Left hindlimb (tissue), 1 donor: ENCODE results near the gene SYAP1.
"Not testable (repeated sequence)": the region's sequence is repeated elsewhere in the genome, so short reads cannot be mapped to it uniquely, and the experiment has no call there.

ENCODE experiments used
- DNase-seq: peaks from one replicate; pipeline ENCODE4 v3.0.0-alpha.2; 2018

SYAP1 gene, protein sequence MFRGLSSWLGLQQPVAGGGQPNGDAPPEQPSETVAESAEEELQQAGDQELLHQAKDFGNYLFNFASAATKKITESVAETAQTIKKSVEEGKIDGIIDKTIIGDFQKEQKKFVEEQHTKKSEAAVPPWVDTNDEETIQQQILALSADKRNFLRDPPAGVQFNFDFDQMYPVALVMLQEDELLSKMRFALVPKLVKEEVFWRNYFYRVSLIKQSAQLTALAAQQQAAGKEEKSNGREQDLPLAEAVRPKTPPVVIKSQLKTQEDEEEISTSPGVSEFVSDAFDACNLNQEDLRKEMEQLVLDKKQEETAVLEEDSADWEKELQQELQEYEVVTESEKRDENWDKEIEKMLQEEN

DNA sequence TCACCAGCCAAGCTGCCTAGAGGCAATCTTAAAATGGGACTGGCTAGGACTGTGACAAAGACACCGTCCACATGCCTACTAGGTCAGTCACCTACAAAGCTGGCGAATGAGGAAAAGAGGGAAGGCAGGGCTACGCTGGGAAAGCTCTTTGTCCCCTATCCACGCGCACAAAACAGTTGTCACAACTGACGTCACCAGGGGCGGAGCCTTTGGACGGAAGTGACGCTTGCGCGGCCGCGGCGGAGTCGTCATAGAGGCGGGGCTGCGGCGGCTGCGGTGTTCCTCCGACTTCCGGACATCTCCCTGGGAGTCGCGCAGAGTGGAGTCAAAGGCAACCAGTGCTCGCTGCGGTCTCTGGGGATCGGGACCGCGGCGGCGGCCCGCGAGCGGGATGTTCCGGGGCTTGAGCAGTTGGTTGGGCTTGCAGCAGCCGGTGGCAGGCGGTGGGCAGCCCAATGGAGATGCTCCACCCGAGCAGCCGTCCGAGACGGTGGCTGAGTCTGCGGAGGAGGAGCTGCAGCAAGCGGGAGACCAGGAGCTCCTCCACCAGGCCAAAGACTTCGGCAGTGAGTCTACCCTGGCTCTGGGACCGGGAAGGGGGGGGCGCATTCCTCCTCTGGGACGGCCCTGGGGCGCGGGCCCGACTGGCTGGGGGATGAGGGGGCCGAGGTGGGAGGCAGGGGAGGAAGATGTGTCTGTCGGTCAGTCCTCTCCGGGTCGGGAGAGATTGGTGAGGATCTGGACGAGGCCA is at the start of gene SYAP1:
Gene SYAP1 (plus strand): TSS at position 279 of the 751 bp plus-strand sequence. CDS start 113 bp downstream, at position 392.
- peak; percentile 95 for DNase-seq

DNA sequence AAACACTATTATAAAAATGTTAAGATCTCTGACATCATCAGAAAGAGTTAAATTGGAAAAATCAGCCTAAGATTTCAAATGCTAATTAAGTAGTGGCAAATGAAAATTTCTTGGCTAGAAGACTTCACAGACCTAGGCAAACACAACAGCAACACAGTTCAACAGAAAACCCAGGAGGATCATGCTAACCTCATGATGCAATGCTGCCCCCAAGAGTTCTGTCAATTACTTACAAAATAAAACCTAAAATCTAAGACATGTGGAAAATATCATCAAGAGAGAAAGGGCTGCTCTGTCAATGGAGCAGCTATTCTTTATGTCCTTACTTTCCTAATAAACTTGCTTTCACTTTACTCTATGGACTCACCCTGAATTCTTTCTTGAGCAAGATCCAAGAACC is 48.4 kb upstream of the SYAP1 start:
- peak; percentile 30 for DNase-seq

DNA sequence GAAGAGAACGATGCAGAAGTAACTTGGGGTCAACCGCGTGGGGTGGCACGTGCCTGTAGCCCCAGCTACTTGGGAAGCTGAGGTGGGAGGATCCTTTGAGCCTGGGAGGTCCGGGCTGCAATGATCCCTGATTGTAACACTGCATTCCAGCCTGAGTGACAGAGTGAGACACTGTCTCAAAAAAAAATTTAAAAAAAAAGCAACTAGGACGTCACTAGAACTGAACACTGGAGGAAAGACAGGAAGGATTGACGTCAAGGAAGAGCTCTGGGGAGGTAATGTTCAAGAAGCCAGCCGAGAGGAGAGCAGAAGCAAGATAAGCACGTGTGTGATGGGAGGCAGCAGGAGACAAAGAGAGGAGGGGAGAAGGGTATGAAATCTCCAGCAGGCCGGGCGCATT is 40.7 kb upstream of the SYAP1 start:
- DNase-seq: no peak

DNA sequence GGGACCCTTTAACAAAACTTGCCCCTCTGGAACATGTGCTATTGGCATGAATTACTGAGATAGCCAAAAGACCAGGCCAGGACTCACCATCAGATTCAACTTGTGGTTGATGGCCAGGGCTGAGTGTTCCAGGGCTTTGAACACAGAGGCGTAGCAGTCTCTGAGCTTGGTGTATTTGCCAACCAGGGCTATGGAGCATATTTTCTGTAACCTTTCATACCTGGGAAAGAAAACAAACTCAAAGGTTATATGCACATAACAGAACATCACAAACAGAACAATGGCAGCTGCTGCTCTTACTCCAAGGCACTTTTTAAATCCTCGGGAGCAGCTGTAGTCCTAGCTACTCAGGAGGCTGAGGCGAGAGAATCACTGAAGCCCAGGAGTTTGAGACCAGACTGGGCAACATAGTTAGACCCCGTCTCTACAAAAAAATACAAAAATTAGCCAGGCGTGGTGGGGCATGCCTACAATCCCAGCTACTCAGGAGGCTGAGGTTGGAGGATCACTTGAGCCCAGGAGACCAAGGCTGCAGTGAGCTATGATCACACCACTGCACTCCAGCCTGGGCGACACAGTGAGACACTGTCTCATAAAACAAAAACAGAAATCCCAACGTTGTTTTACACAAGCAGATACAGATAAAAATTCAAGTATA is 36.3 kb upstream of the SYAP1 start:
- DNase-seq: no peak

DNA sequence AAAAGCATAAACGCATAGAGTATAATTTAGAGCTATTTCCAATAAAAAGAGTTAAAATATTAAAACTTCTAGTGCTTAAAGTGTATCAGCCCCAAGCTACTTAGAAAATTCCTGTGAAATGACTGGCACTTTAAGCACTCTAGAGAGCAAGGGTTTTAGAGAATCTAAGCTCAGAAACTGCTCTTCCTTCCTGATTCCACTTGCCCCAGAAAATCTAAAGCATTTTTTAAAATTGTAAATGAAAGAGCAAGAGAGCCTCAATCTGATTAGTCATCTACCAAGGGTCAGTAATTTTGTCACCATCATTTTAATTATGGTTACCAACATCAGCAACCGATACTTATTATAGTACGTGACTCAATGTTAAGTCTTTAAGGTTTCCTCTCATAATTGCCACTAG is 31.9 kb upstream of the SYAP1 start:
- no peak for DNase-seq

DNA sequence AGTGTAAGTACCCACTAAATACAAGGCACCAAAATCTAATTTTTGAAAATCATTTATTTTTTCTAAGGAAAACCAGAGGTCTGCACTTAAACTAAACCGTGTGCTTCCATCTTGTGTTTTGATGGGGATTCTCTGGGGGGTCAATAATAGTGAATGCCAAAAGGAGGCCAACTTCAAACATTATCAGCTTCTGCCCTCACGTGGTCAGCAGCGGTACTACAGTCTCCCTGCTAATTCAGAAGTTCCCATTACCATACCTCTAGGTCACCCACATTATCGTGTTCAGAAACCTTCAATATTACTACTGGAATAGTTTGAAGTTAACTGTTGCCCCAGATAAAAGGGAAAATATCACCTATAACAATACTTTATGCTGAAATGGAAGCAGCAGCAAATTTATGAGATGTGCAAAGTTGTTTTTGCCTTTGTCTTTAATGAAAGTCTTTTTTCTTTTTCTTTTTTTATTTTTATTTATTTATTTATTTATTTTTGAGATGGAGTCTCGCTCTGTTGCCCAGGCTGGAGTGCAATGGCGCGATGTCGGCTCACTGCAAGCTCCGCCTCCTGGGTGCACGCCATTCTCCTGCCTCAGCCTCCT is 24.2 kb upstream of the SYAP1 start:
- DNase-seq: no peak

DNA sequence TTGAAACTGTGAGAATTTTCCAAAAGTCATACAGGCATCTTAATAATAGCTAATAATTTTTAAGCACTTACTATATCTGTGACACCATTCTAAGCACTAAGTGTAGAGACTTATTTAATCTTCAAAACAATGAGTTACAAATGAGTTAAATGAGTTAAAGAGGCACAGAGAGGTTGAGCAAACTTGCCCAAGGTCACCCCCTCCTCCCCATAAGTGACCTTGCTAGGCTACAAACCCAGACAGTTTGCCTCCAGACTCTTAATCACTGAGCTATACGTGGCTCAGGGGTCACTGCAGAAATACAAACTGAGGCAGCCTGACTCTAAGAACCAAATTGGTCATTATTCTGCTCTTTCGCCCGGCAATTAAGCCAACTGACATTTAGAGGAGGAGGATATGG is 22.5 kb upstream of the SYAP1 start:
- DNase-seq: no peak

DNA sequence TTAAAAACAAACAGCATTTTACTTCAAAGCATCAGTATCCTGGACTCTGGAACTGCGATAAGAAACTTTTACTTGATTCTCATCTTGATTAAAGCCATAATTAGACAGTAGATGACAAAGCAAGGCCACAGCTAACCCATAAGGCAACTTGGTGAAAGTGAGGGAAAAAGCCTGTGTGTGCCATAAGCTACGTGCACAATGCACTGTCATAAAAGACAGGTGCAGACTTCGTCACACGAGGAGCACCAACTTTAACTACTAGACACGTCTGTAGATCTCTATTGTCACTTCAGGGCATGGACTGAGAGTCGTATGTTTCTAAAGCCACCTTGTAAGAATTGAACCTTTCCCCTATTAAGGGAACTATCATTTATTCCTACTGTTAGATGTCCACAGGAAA is 20.0 kb upstream of the SYAP1 start:
- DNase-seq: no peak

DNA sequence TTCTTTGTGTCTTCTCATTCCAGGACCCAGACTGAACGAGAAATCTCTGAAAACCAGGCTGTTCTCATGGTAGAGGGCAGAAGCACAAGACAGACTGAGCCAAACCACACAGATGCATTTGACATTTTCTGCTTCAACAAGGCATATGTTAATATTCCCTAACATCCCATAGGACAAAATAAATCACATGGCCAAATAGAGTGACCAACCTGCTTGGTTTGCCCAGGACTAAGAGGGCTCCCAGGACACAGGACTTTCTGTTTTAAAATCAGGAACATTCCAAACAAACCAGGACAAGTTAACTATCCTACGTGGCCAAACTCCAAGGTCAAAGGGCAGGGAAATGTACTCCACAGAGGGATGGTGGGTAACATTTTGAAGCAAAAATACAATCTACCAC is 18.7 kb upstream of the SYAP1 start:
- DNase-seq: no peak

DNA sequence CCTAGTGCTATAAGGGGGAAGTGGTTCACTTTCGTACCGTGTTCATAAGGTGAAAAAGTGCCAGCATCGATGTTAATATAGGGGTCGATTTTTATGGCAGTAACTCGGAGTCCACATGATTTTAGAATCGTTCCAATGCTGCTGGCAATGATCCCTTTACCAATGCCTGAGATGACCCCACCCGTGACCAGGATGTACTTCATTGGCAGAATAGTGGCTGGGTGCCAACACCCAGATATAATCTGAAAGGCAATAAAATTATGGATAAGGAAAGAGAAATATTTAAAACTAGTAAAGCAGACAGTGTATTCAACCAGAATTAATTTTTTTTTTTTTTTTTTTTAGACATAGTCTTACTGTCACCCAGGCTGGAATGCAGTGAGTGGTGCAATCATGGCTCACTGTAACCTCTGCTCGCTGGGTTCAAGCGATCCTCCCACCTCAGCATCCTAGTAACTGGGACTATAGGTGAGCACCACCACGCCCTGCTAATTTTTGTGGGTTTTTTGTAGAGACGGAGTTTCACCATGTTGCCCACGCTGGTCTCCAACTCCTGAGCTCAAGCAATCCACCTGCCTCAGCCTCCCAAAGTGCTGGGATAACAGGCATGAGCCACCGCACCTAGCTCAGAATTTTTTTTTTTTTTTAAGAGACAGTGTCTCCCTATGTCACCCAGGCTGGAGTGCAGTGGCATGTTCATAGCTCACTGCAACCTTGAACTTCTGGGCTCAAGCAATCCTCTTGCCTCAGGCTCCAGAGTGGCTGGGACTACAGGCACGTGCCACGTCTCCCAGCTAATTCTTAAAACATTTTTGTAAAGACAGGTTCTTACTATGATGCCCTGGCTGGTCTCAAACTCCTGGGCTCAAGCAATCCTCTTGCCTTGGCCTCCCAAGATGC is 16.5 kb upstream of the SYAP1 start:
- DNase-seq: no peak

DNA sequence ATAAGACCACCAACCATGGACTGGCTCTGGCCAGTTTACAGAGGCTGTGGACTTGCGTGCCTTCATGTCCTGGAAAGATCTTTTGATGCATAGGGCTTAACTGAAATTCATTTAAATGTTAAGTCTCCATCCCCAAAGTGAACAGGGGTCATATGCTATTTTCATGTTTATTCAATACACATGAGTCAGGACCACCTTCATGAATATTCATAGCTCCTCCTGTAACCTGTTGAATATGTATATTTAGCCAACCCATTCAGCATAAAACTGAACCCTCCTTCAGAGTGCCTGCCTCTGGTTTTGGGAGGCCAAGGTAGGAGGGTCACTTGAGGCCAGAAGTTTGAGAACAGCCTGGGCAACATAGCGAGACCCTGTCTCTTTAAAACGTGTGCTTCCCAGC is 14.0 kb upstream of the SYAP1 start:
- DNase-seq: no peak

DNA sequence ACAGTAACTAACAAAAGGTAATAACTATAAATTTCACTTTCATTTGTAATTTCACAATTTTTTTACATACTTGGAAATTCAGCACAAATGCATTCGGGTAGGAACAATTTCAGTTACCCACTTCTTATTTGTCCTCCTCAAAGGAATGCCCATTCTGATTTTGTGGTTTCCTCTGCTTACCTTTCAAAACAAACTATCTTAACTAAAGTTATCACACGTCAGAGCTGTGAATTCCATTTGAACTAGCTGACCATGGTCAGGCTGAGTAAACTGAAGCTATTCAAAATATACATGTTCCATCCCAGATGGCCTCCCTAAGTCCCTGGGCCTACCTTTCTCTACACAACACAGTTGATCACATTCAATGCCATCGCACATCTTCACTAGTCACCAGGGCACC is 11.4 kb upstream of the SYAP1 start:
- no peak for DNase-seq

DNA sequence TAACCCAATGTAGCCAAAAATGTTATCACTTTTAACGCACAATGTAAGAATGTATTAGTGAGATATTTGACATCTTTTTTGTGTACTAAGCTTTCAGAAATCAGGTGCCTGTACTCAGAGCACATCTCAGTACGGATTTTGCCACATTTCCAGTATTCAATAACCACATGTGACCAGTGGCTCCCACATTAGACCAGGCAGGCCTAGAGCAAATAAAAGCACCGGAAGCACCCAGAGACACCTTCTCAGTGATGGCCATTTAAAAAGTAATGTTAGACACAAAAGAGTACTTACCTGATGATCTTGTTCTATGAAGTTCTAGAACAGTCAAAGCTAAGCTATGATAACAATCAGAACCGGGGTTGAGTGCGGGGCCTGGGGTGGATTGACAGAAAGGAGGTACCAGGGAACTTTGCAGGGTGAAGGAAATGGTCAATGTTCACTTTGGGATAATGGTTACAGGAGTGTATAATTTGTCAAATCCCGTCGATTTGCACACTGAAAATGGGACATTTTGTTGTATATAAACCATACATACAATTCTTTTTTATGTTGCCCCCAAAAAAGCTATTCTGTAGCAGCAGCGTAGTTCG is 8.1 kb upstream of the SYAP1 start:
- DNase-seq: no peak

DNA sequence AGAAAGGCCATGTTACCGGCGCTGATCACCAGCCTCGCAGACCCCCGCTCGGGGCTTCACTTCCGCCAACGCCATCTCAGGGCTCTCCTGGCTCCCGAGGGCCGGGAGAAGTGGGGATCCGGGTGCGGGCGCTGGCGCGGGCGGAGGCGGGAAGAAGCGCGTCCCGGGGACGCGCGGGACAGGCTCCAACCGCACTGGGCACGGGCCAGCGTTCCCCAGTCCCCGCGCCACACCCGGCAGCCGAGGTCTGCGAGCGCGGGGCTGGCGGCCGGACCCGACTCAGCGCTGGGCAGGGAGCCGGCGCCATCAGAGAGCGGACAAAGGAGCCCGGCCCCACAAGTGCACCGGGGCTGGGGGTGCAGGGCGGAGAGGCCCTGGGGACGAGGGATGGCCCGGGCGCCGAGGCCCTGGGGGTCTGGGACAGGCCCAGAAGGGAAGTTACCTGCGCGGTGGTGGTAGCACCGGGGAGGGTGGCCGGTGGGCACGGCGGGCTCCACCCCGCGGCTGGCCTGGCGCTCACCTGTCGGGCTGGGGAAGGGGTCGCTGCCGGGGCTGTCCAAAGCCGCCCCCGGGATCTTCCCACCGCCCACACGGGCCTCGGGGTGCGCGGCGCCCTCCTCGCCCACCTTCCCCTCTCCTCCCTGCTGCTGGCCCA is 7.4 kb upstream of the SYAP1 start:
- peak; percentile 36 for DNase-seq

DNA sequence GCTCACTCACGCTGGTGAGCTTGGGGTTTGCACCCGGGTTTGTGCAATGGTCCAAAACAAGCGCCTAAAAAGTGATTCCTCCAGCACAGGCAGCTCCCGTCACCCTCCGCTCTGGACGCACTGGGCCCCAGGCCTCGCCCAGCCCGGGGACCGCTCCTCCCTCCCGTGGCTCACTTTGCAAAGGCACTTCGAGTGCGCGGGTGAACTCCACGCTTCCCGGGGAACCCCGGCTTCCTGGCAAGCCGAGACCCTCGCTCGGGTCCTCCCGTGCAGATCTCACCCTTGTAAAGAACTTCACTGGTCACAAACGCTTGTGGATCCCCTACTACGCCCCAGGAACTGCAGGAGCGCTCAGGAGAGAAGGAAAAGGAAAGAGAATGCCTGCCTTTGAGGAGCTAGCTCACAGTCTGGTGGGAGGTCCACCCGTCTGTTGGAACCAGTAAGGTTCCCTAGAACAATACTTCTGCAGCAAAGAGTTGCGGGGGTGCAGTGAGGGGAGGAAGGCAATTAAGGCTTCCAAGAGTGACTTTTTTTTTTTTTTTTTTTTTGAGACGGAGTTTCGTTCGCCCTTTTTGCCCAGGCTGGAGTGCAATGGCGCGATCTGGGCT is 6.8 kb upstream of the SYAP1 start, which contains the start of gene CTPS2:
Gene CTPS2 (minus strand): TSS at position 122 of the 608 bp plus-strand sequence. CDS start 9,767 bp downstream, outside the sequence.
- peak; percentile 68 for DNase-seq

DNA sequence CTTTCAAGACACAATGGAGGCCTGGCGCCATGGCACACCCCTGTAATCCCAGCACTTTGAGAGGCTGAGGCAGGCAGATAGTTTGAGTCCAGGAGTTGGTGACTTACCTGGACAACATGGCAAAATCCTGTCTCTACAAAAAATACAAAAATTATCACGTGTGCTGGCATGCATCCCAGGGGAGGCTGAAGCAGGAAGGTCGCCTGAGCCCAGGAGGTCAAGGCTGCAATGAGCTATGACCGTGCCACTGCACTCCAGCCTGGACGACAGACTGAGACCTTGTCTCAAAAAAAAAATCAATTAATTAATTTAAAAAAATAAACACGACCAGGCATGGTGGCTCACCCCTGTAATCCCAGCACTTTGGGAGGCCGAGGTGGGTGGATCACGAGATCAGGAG is 4.9 kb upstream of the SYAP1 start:
- no peak for DNase-seq

DNA sequence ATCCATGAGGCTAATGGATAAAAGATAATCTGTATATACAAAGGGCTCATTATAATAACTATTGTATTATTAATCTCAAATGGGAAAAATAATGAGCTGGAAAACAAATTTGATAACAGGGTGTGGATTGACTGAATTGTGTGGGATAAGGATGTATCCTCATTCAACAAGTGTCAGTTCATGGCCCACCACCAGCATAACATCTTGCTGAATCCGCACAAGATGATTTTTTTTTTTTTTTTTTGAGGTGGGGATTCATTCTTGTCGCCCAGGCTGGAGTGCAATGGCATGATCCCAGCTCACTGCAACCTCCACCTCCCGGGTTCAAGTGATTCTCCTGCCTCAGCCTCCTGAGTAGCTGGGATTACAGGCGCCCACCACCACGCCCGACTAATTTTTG is 3.8 kb upstream of the SYAP1 start:
- DNase-seq: not testable (repeated sequence)

DNA sequence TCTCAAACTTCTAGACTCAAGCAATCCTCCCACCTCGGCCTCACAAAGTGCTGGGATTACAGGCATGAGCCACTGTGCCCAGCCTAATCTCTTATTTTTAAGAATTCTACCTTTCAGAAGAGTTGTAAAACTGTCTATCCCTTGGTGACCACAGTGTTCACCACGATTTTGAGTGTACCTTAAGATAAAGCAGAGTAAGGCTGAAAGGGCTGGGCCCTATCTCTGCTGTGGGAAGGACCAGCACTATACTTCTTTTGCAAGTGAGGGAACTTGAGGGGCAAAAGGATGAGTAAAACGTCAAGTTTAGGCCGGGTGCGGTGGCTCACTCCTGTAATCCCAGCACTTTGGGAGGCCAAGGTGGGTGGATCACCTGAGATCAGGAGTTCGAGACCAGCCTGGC is 3.0 kb upstream of the SYAP1 start:
- DNase-seq: not testable (repeated sequence)

DNA sequence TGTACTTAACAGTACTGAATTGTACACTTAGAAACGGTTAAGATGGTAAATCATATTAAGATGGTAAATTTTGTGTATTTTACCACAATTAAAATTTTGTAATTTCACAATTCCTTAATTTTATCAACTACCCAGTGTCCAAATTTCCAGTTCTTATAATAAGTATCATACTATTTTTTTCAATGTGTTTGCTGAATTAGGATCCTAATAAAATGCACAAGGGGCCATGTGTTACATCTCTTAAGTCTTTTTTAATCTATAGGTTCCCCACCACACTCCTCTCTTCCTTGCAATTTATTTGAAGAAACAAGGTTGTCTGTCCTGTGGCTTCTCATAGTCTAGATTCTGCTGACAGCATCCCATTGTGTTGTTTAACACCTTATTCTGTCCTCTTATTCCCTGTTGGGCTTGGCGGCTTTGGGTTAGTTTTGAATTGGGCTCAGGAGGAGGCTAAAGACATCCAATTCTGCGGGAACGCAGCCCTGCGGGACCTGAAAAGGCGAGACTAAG is 533 bp upstream of the SYAP1 start:
- DNase-seq: no peak

DNA sequence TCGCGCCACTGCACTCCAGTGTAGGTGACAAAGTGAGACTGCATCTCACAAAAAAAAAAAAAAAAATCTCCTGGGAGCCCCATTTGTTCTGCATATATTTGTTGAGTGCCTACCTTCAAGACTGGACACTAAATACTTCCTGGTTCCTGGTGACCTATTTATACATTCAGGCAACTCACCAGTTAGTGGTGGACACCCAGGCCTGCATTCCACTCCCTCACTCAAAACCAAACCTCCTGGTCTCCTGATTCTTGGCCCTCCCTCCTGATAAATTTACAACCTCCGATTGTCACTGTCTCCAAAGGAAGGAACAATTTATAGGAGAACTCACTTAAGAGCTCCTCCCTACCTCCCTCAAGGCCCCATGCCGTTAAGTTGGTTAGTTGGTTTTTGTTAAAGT is 3.1 kb downstream of the SYAP1 start:
- no peak for DNase-seq

DNA sequence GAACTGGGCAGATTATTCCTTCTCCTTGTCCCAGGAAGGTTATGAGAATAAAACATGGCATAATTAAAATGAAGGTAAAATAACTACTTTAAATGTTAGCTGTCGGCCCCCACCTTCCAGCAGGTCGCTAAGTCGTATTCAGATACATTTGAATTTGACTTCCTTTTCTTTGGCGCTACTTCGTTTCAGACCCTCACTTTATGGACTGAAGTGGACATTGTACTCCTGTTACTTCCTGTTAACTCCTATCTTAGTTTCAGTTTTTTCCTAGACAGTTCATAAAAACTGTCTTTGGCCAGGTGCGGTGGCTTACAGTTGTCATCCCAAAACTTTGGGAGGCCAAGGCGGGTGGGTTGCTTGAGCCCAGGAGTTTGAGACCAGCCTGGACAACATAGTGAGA is 5.7 kb downstream of the SYAP1 start:
- no peak for DNase-seq
